ENCODE results near the gene FKRP.

DNA sequence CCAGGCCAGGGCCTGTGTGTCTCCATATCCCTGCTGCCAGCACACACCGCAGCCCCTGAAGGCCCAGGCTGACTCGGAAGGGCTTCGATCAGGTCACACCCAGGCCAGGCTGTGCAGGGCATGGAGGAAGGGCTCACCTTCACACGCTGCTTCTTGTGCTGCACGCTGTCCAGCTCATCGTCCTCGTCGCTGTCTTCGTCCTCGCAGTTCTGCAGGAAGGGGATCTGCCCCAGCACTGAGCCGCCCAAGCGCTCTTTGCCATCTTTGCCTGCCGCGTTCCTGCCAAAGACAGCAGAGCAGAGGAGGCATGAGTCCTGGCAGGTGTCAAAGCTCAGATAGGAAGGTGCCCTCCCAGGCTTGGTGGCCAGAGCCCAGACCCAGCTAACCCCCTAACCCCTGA lies 15.3 kb upstream of the FKRP start:
- TF ChIP-seq FOSL1 (CRISPR knock-in tag; IDR thresholded peaks at IDR 0.05; ENCODE audit: borderline replicate concordance) (no peak), KAT7 (CRISPR knock-in tag; IDR thresholded peaks at IDR 0.05; ENCODE audit: borderline replicate concordance) (no peak)
- TF ChIP-seq, protein P1, sequence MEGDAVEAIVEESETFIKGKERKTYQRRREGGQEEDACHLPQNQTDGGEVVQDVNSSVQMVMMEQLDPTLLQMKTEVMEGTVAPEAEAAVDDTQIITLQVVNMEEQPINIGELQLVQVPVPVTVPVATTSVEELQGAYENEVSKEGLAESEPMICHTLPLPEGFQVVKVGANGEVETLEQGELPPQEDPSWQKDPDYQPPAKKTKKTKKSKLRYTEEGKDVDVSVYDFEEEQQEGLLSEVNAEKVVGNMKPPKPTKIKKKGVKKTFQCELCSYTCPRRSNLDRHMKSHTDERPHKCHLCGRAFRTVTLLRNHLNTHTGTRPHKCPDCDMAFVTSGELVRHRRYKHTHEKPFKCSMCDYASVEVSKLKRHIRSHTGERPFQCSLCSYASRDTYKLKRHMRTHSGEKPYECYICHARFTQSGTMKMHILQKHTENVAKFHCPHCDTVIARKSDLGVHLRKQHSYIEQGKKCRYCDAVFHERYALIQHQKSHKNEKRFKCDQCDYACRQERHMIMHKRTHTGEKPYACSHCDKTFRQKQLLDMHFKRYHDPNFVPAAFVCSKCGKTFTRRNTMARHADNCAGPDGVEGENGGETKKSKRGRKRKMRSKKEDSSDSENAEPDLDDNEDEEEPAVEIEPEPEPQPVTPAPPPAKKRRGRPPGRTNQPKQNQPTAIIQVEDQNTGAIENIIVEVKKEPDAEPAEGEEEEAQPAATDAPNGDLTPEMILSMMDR (CRISPR knock-in tag; IDR thresholded peaks at IDR 0.05) = no peak
- TF ChIP-seq, protein P2, sequence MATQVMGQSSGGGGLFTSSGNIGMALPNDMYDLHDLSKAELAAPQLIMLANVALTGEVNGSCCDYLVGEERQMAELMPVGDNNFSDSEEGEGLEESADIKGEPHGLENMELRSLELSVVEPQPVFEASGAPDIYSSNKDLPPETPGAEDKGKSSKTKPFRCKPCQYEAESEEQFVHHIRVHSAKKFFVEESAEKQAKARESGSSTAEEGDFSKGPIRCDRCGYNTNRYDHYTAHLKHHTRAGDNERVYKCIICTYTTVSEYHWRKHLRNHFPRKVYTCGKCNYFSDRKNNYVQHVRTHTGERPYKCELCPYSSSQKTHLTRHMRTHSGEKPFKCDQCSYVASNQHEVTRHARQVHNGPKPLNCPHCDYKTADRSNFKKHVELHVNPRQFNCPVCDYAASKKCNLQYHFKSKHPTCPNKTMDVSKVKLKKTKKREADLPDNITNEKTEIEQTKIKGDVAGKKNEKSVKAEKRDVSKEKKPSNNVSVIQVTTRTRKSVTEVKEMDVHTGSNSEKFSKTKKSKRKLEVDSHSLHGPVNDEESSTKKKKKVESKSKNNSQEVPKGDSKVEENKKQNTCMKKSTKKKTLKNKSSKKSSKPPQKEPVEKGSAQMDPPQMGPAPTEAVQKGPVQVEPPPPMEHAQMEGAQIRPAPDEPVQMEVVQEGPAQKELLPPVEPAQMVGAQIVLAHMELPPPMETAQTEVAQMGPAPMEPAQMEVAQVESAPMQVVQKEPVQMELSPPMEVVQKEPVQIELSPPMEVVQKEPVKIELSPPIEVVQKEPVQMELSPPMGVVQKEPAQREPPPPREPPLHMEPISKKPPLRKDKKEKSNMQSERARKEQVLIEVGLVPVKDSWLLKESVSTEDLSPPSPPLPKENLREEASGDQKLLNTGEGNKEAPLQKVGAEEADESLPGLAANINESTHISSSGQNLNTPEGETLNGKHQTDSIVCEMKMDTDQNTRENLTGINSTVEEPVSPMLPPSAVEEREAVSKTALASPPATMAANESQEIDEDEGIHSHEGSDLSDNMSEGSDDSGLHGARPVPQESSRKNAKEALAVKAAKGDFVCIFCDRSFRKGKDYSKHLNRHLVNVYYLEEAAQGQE (IDR thresholded peaks at IDR 0.05; ENCODE audit: borderline replicate concordance in 1 of 2, low read depth in 1 of 2, low read length in 2 of 2) = no peak
